ENCODE data around the gene ATP13A2. TPM values are rescaled to one million over a fixed set of nuclear protein-coding genes. Genes with fewer than 3 reads are reported as not detected.

Gene ATP13A2
- total RNA-seq, 1 experiment from 2014 or later = 50.9 TPM

DNA sequence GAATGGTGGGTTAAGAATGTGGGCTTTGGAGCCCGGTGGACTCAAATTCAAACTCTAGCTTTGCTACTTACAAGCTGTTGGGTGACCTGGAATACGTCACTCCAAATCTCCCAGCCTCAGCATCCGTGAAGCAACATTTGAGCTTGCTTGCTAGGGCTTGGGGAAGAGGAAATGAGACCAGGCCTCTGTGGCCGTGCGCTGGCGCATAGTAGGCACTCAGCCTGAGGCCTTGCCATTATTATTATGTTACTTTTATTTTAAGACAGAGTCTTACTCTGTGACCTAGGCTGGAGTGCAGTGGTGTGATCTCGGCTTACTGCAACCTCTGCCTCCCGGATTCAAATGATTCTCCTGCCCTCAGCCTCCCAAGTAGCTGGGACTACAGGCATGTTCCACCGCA is 19.1 kb downstream of the ATP13A2 start:
- H3K36me3 ChIP-seq (ENCODE audit: insufficient read depth, low read length, poor library complexity, severe bottlenecking) = no peaks in the 10 kb centered on the region
- CTCF ChIA-PET = no interaction called here
- H3K9me3 ChIP-seq (ENCODE audit: low read depth, low read length, poor library complexity, severe bottlenecking) = no peaks in the 10 kb centered on the region
- DNase-seq (ENCODE audit: low spot score) = no peak
- H3K4me3 ChIP-seq (ENCODE audit: low read depth, low read length, poor library complexity, severe bottlenecking) = no peak overlapping the region
- H3K27ac ChIP-seq (ENCODE audit: low read depth, low read length, poor library complexity, severe bottlenecking) = no peak overlapping the region
- BruUV-seq (replicated peaks) = no TSS peak
- TF ChIP-seq, protein P1, sequence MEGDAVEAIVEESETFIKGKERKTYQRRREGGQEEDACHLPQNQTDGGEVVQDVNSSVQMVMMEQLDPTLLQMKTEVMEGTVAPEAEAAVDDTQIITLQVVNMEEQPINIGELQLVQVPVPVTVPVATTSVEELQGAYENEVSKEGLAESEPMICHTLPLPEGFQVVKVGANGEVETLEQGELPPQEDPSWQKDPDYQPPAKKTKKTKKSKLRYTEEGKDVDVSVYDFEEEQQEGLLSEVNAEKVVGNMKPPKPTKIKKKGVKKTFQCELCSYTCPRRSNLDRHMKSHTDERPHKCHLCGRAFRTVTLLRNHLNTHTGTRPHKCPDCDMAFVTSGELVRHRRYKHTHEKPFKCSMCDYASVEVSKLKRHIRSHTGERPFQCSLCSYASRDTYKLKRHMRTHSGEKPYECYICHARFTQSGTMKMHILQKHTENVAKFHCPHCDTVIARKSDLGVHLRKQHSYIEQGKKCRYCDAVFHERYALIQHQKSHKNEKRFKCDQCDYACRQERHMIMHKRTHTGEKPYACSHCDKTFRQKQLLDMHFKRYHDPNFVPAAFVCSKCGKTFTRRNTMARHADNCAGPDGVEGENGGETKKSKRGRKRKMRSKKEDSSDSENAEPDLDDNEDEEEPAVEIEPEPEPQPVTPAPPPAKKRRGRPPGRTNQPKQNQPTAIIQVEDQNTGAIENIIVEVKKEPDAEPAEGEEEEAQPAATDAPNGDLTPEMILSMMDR (conservative IDR thresholded peaks at IDR 0.05; ENCODE audit: low read depth, low read length) = no peak
- no peak for TF ChIP-seq EZH2 (IDR thresholded peaks at IDR 0.05; ENCODE audit: borderline replicate concordance, low read depth, low read length, poor library complexity, severe bottlenecking)
- POLR2A ChIA-PET (ENCODE audit: low non-redundant PET) = no interaction called here
- H3K4me1 ChIP-seq (ENCODE audit: insufficient read depth, low read length, poor library complexity, severe bottlenecking) = no peaks in the 10 kb centered on the region
- intact Hi-C loops (cut with micrococcal nuclease; ENCODE audit: unreplicated experiment) = no loop called here
- no peaks in the 10 kb centered on the region for H3K27me3 ChIP-seq (replicated peaks; ENCODE audit: insufficient read depth, low read depth, low read length, poor library complexity)

DNA sequence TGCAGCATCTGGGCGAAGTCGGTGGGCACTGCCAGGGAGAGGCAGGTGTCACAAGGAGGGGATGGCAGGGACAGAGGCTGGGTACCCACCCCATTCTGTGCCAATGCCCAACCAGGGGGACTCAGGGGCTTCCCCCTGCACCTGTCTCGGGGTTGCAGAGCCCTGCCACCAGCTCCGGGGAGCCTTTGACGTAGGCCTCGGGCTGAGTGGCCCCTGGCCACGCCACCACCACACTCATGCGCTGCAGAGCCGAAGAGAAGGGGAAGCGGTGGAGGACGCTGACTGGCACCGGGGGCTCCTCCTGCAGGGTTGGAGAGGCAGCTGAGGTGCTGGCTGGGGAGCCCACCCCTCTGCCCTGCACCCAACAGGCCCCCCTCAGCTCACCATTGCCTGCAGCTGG is 19.6 kb downstream of the ATP13A2 start:
- no peaks in the 10 kb centered on the region for H3K27me3 ChIP-seq (replicated peaks; ENCODE audit: insufficient read depth, low read depth, low read length, poor library complexity)

DNA sequence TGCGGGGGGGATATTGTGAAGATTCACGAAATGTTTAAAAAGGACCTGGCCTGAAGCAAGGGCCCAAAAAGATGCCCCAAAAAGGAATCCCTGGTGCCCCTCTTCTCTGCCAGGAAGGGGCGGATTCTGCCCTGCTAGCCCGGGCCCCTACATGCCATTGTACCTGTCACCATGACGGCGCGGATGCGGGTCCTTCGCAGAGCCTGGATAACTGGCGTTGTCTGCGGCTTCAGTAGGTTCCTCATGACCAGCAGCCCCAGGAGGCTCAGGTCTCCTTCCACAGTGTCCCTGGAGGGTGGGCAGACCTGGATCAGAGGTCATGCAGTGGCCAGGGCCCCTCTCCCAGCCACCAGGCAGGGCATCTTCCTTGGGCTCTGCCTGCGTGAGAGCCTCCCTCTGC is 20.2 kb downstream of the ATP13A2 start:
- BruUV-seq (replicated peaks) = no TSS peak
- Histone ChIP-seq H3K4me3 (ENCODE audit: low read depth, low read length, poor library complexity, severe bottlenecking) (no peak overlapping the region), H3K4me1 (ENCODE audit: insufficient read depth, low read length, poor library complexity, severe bottlenecking) (no peaks in the 10 kb centered on the region), H3K27ac (ENCODE audit: low read depth, low read length, poor library complexity, severe bottlenecking) (no peak overlapping the region), H3K9me3 (ENCODE audit: low read depth, low read length, poor library complexity, severe bottlenecking) (no peaks in the 10 kb centered on the region), H3K36me3 (ENCODE audit: insufficient read depth, low read length, poor library complexity, severe bottlenecking) (no peaks in the 10 kb centered on the region), H3K27me3 (replicated peaks; ENCODE audit: insufficient read depth, low read depth, low read length, poor library complexity) (no peaks in the 10 kb centered on the region)
- CTCF ChIA-PET = no interaction called here
- TF ChIP-seq, protein P1 (conservative IDR thresholded peaks at IDR 0.05; ENCODE audit: low read depth, low read length) = no peak
- no peak for TF ChIP-seq EZH2 (IDR thresholded peaks at IDR 0.05; ENCODE audit: borderline replicate concordance, low read depth, low read length, poor library complexity, severe bottlenecking)
- DNase-seq (ENCODE audit: low spot score) = no peak
- intact Hi-C loops (cut with micrococcal nuclease; ENCODE audit: unreplicated experiment) = no loop called here
- POLR2A ChIA-PET (ENCODE audit: low non-redundant PET) = no interaction called here

More for the DNA sequence above, 19.6 kb downstream of the ATP13A2 start:
- intact Hi-C loops (cut with micrococcal nuclease; ENCODE audit: unreplicated experiment) = no loop called here
- POLR2A ChIA-PET (ENCODE audit: low non-redundant PET) = no interaction called here
- H3K4me3 ChIP-seq (ENCODE audit: low read depth, low read length, poor library complexity, severe bottlenecking) = no peak overlapping the region
- CTCF ChIA-PET = no interaction called here
- no peak for DNase-seq (ENCODE audit: low spot score)
- no peaks in the 10 kb centered on the region for H3K4me1 ChIP-seq (ENCODE audit: insufficient read depth, low read length, poor library complexity, severe bottlenecking)
- no peak for TF ChIP-seq EZH2 (IDR thresholded peaks at IDR 0.05; ENCODE audit: borderline replicate concordance, low read depth, low read length, poor library complexity, severe bottlenecking)
- TF ChIP-seq, protein P1 (conservative IDR thresholded peaks at IDR 0.05; ENCODE audit: low read depth, low read length) = no peak
- no peaks in the 10 kb centered on the region for H3K9me3 ChIP-seq (ENCODE audit: low read depth, low read length, poor library complexity, severe bottlenecking)
- H3K27ac ChIP-seq (ENCODE audit: low read depth, low read length, poor library complexity, severe bottlenecking) = no peak overlapping the region
- H3K36me3 ChIP-seq (ENCODE audit: insufficient read depth, low read length, poor library complexity, severe bottlenecking) = no peaks in the 10 kb centered on the region
- no TSS peak for BruUV-seq (replicated peaks)

Measured in A673 (cell line).